Omental fat pad (tissue), 4 donors: Measurements from ENCODE around the gene ZFYVE1. TPM values are rescaled to one million over a fixed set of nuclear protein-coding genes. Genes with fewer than 3 reads are reported as not detected.

Source experiments
- ATAC-seq: fragments of 150-250 bp; one replicate; pipeline ENCODE4 v1.9.1; 2016; ENCODE audit warnings: mild to moderate bottlenecking, moderate library complexity; ENCODE audit not compliant: low FRiP score
- DNase-seq: peaks from one replicate; pipeline ENCODE4 v3.0.0-alpha.2; 2019; ENCODE audit warnings: low spot score
- small RNA-seq: library from RNA; depleted of rRNA; stranded (forward); fragments of <200 nt; gene quantifications from one replicate; pipeline ENCODE3, GENCODE V24; 2016
- total RNA-seq, 4 donors: library from RNA; depleted of rRNA; stranded (reverse); fragments of >200 nt; gene quantifications; one replicate each; pipeline ENCODE4 v1.1.0, GENCODE V29; 2016
- TF ChIP-seq, protein P1 (sequence below), 3 donors: fragments of 450-650 bp; IDR thresholded peaks; one replicate each; pipeline ENCODE4 v1.5.1; 2016 to 2017; ENCODE audit warnings: antibody characterized with exemption in 3 of 3, mild to moderate bottlenecking in 3 of 3, moderate library complexity in 2 of 3

Gene ZFYVE1
- total RNA-seq, 4 donors from 2014 or later, result 16.5 to 24.1 (median 16.6) TPM

DNA sequence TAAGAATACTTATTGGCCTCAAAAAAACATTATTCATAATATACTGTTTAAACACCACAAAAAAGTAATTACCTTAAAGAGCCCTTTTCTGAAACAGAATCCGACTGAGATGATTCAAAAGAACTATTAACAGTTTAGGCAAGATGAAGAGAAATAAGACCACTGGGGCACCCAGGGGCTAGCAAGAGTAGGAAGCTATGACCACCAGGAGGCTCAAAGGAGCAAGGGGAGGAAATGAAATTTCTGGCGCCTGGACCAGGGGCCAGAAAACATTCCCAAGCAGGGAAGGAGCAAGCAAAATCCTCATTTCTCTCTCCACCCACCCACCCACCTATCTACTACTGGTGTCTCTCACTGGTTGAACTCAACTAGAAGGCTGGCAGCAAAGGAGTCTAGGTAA, 106.9 kb downstream of the ZFYVE1 start:
- ATAC-seq, result no peak
- TF ChIP-seq, protein P1, sequence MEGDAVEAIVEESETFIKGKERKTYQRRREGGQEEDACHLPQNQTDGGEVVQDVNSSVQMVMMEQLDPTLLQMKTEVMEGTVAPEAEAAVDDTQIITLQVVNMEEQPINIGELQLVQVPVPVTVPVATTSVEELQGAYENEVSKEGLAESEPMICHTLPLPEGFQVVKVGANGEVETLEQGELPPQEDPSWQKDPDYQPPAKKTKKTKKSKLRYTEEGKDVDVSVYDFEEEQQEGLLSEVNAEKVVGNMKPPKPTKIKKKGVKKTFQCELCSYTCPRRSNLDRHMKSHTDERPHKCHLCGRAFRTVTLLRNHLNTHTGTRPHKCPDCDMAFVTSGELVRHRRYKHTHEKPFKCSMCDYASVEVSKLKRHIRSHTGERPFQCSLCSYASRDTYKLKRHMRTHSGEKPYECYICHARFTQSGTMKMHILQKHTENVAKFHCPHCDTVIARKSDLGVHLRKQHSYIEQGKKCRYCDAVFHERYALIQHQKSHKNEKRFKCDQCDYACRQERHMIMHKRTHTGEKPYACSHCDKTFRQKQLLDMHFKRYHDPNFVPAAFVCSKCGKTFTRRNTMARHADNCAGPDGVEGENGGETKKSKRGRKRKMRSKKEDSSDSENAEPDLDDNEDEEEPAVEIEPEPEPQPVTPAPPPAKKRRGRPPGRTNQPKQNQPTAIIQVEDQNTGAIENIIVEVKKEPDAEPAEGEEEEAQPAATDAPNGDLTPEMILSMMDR (IDR thresholded peaks at IDR 0.05), result no peak
- DNase-seq, result no peak

Small RNAs within 50 kb of the gene (small RNA-seq; reads per million reads assigned to genes)
- gene RN7SL586P, result not detected

Other genes starting within 250 kb of the ZFYVE1 start
- 1 to 10 TPM in 1 of 4 donors, under 1 TPM in 3; 0.19 to 3.8 (median 0.58) TPM for gene DPF3, start 133.0 kb downstream of the ZFYVE1 start, total RNA-seq
- gene DCAF4, start 100.6 kb downstream of the ZFYVE1 start, total RNA-seq, result 10 to 100 TPM; 15.7 to 50.1 (median 16.4) TPM
- gene RBM25, start 31.4 kb upstream of the ZFYVE1 start, total RNA-seq, result 10 to 100 TPM; 46.6 to 99.9 (median 65.6) TPM
- 10 to 100 TPM; 53.4 to 56.9 (median 55.7) TPM for gene PSEN1, start 109.4 kb upstream of the ZFYVE1 start, total RNA-seq
- 10 to 100 TPM; 15.4 to 82.6 (median 34.1) TPM for gene PAPLN, start 210.4 kb upstream of the ZFYVE1 start, total RNA-seq